T1000 (cell line): Measurements from ENCODE around the gene TMEM247.

ENCODE experiments used
- DNase-seq: peaks from one replicate; lab custom pipeline; 2025; ENCODE audit warnings: mixed read lengths; lab: John Stamatoyannopoulos, UW

The TMEM247 gene

GRCh38 chr2:46489423-46490174 is 10.2 kb downstream of the TMEM247 start:
- no peak for DNase-seq

- DNase-seq, result no peak
Observed at GRCh38 chr2:46490521-46491141, 11.3 kb downstream of the TMEM247 start.

GRCh38 chr2:46492301-46492700 is 12.9 kb downstream of the TMEM247 start:
- no peak for DNase-seq

- no peak for DNase-seq
Observed at GRCh38 chr2:46493241-46493970, 14.0 kb downstream of the TMEM247 start.

GRCh38 chr2:46493971-46494250 is 14.5 kb downstream of the TMEM247 start:
- DNase-seq, result no peak

GRCh38 chr2:46494596-46494995 is 15.2 kb downstream of the TMEM247 start:
- no peak for DNase-seq

GRCh38 chr2:46495231-46496030 is 16.1 kb downstream of the TMEM247 start:
- no peak for DNase-seq

GRCh38 chr2:46497766-46498165 is 18.4 kb downstream of the TMEM247 start:
- DNase-seq, result no peak

- DNase-seq, result no peak
Observed at GRCh38 chr2:46498681-46499080, 19.3 kb downstream of the TMEM247 start.

- DNase-seq, result no peak
Observed at GRCh38 chr2:46499392-46499785, 20.0 kb downstream of the TMEM247 start.

GRCh38 chr2:46500801-46501200 is 21.4 kb downstream of the TMEM247 start:
- DNase-seq, result no peak

- no peak for DNase-seq
Observed at GRCh38 chr2:46502291-46502885, 23.0 kb downstream of the TMEM247 start.

GRCh38 chr2:46503686-46504085 is 24.3 kb downstream of the TMEM247 start:
- DNase-seq, result no peak

- no peak for DNase-seq
Observed at GRCh38 chr2:46504221-46504620, 24.9 kb downstream of the TMEM247 start.

- no peak for DNase-seq
Observed at GRCh38 chr2:46504685-46505471, 25.5 kb downstream of the TMEM247 start.

GRCh38 chr2:46505472-46505783 is 26.1 kb downstream of the TMEM247 start:
- DNase-seq, result no peak

- no peak for DNase-seq
Observed at GRCh38 chr2:46506131-46506706, 26.9 kb downstream of the TMEM247 start.

GRCh38 chr2:46508312-46508711 is 28.9 kb downstream of the TMEM247 start:
- no peak for DNase-seq

- DNase-seq, result no peak
Observed at GRCh38 chr2:46508759-46509158, 29.4 kb downstream of the TMEM247 start.

GRCh38 chr2:46509804-46510203 is 30.4 kb downstream of the TMEM247 start:
- DNase-seq, result no peak

- DNase-seq, result no peak
Observed at GRCh38 chr2:46510598-46511177, 31.3 kb downstream of the TMEM247 start.
